ENCODE results near the gene HYCC1.

The HYCC1 gene

GRCh38 chr7:23003505-23004246, 10.3 kb downstream of the HYCC1 start:
- Mint-ChIP-seq H3K27me3 (ENCODE audit: low read depth) (no peaks in the 10 kb centered on the region), H3K9me3 (no peaks in the 10 kb centered on the region), H3K4me1 (ENCODE audit: low read depth) (peaks cover 48% of the 10 kb centered on the region), H3K4me3 (no peak overlapping the region), H3K27ac (no peak overlapping the region), H3K36me3 (ENCODE audit: low read depth) (peaks cover 4% of the 10 kb centered on the region)

- Mint-ChIP-seq H3K27ac (no peak overlapping the region), H3K9me3 (no peaks in the 10 kb centered on the region), H3K4me1 (ENCODE audit: low read depth) (peaks cover 54% of the 10 kb centered on the region), H3K4me3 (no peak overlapping the region), H3K36me3 (ENCODE audit: low read depth) (peaks cover 7% of the 10 kb centered on the region), H3K27me3 (ENCODE audit: low read depth) (no peaks in the 10 kb centered on the region)
Observed at GRCh38 chr7:23002698-23003097, 11.2 kb downstream of the HYCC1 start.

GRCh38 chr7:23001610-23002009, 12.3 kb downstream of the HYCC1 start:
- Mint-ChIP-seq H3K9me3 (no peaks in the 10 kb centered on the region), H3K4me3 (peak overlapping the region; percentile 2), H3K4me1 (ENCODE audit: low read depth) (peaks cover 52% of the 10 kb centered on the region), H3K36me3 (ENCODE audit: low read depth) (peaks cover 7% of the 10 kb centered on the region), H3K27me3 (ENCODE audit: low read depth) (no peaks in the 10 kb centered on the region), H3K27ac (peak overlapping the region; percentile 26)

GRCh38 chr7:23000597-23001360, 13.2 kb downstream of the HYCC1 start:
- Mint-ChIP-seq H3K27ac (no peak overlapping the region), H3K4me3 (peak overlapping the region; percentile 12), H3K9me3 (no peaks in the 10 kb centered on the region)

GRCh38 chr7:22998519-22998896, 15.4 kb downstream of the HYCC1 start:
- Mint-ChIP-seq H3K27ac (no peak overlapping the region), H3K4me1 (ENCODE audit: low read depth) (peaks cover 60% of the 10 kb centered on the region), H3K4me3 (no peak overlapping the region), H3K36me3 (ENCODE audit: low read depth) (peaks cover 15% of the 10 kb centered on the region), H3K9me3 (no peaks in the 10 kb centered on the region), H3K27me3 (ENCODE audit: low read depth) (no peaks in the 10 kb centered on the region)

More at GRCh38 chr7:23000597-23001360, 13.2 kb downstream of the HYCC1 start:
- H3K4me1 Mint-ChIP-seq (ENCODE audit: low read depth), result peaks cover 52% of the 10 kb centered on the region
- H3K36me3 Mint-ChIP-seq (ENCODE audit: low read depth), result peaks cover 7% of the 10 kb centered on the region
- H3K27me3 Mint-ChIP-seq (ENCODE audit: low read depth), result no peaks in the 10 kb centered on the region

- no peak overlapping the region for H3K27ac Mint-ChIP-seq
- no peak overlapping the region for H3K4me3 Mint-ChIP-seq
- no peaks in the 10 kb centered on the region for H3K27me3 Mint-ChIP-seq (ENCODE audit: low read depth)
- H3K4me1 Mint-ChIP-seq (ENCODE audit: low read depth), result peaks cover 63% of the 10 kb centered on the region
- no peaks in the 10 kb centered on the region for H3K9me3 Mint-ChIP-seq
- H3K36me3 Mint-ChIP-seq (ENCODE audit: low read depth), result peaks cover 17% of the 10 kb centered on the region
Observed at GRCh38 chr7:22997871-22998518, 15.9 kb downstream of the HYCC1 start.

GRCh38 chr7:22996470-22996869, 17.5 kb downstream of the HYCC1 start:
- Mint-ChIP-seq H3K36me3 (ENCODE audit: low read depth) (peaks cover 17% of the 10 kb centered on the region), H3K27me3 (ENCODE audit: low read depth) (no peaks in the 10 kb centered on the region), H3K4me3 (no peak overlapping the region), H3K9me3 (no peaks in the 10 kb centered on the region), H3K4me1 (ENCODE audit: low read depth) (peaks cover 57% of the 10 kb centered on the region), H3K27ac (no peak overlapping the region)

GRCh38 chr7:22995011-22995410, 18.9 kb downstream of the HYCC1 start:
- Mint-ChIP-seq H3K27me3 (ENCODE audit: low read depth) (no peaks in the 10 kb centered on the region), H3K9me3 (no peaks in the 10 kb centered on the region), H3K27ac (peak overlapping the region; percentile 37), H3K4me3 (peak overlapping the region; percentile 16), H3K4me1 (ENCODE audit: low read depth) (peaks cover 50% of the 10 kb centered on the region), H3K36me3 (ENCODE audit: low read depth) (peaks cover 20% of the 10 kb centered on the region)

- peak overlapping the region; percentile 49 for H3K27ac Mint-ChIP-seq
- peaks cover 46% of the 10 kb centered on the region for H3K4me1 Mint-ChIP-seq (ENCODE audit: low read depth)
- no peaks in the 10 kb centered on the region for H3K27me3 Mint-ChIP-seq (ENCODE audit: low read depth)
- peak overlapping the region; percentile 4 for H3K4me3 Mint-ChIP-seq
- no peaks in the 10 kb centered on the region for H3K9me3 Mint-ChIP-seq
- H3K36me3 Mint-ChIP-seq (ENCODE audit: low read depth), result peaks cover 30% of the 10 kb centered on the region
Observed at GRCh38 chr7:22992874-22993840, 20.8 kb downstream of the HYCC1 start.

- Mint-ChIP-seq H3K4me1 (ENCODE audit: low read depth) (peaks cover 38% of the 10 kb centered on the region), H3K27ac (no peak overlapping the region), H3K27me3 (ENCODE audit: low read depth) (no peaks in the 10 kb centered on the region), H3K9me3 (no peaks in the 10 kb centered on the region), H3K36me3 (ENCODE audit: low read depth) (peaks cover 29% of the 10 kb centered on the region), H3K4me3 (no peak overlapping the region)
Observed at GRCh38 chr7:22990588-22990949, 23.4 kb downstream of the HYCC1 start.

- H3K4me3 Mint-ChIP-seq, result no peak overlapping the region
- no peaks in the 10 kb centered on the region for H3K9me3 Mint-ChIP-seq
- H3K27me3 Mint-ChIP-seq (ENCODE audit: low read depth), result no peaks in the 10 kb centered on the region
- no peak overlapping the region for H3K27ac Mint-ChIP-seq
- H3K4me1 Mint-ChIP-seq (ENCODE audit: low read depth), result peaks cover 32% of the 10 kb centered on the region
- H3K36me3 Mint-ChIP-seq (ENCODE audit: low read depth), result peaks cover 25% of the 10 kb centered on the region
Observed at GRCh38 chr7:22989643-22990587, 24.0 kb downstream of the HYCC1 start.

GRCh38 chr7:22985436-22985835, 28.5 kb downstream of the HYCC1 start:
- Mint-ChIP-seq H3K36me3 (ENCODE audit: low read depth) (peaks cover 31% of the 10 kb centered on the region), H3K27ac (no peak overlapping the region), H3K9me3 (no peaks in the 10 kb centered on the region), H3K4me1 (ENCODE audit: low read depth) (peaks cover 10% of the 10 kb centered on the region), H3K27me3 (ENCODE audit: low read depth) (no peaks in the 10 kb centered on the region), H3K4me3 (no peak overlapping the region)

- no peaks in the 10 kb centered on the region for H3K4me1 Mint-ChIP-seq (ENCODE audit: low read depth)
- H3K9me3 Mint-ChIP-seq, result no peaks in the 10 kb centered on the region
- peaks cover 19% of the 10 kb centered on the region for H3K36me3 Mint-ChIP-seq (ENCODE audit: low read depth)
- no peak overlapping the region for H3K27ac Mint-ChIP-seq
- H3K4me3 Mint-ChIP-seq, result no peak overlapping the region
- H3K27me3 Mint-ChIP-seq (ENCODE audit: low read depth), result no peaks in the 10 kb centered on the region
Observed at GRCh38 chr7:22983257-22983855, 30.6 kb downstream of the HYCC1 start.

All from T-helper 1 cell treated with Interleukin-12 subunit alpha and Interleukin-12 subunit beta and Interleukin-4 antibody, amounts not matched to agents 30 μg/mL and 1 μg/mL, for 36 hours (primary cell).